H9 (cell line): ENCODE results near the gene NEAT1. TPM values are rescaled to one million over a fixed set of nuclear protein-coding genes. Genes with fewer than 3 reads are reported as not detected.

Experiments
- DNase-seq: peaks from one replicate; pipeline ENCODE4 v3.0.0-alpha.2; 2017
- H2AFZ ChIP-seq: one replicate; pipeline ENCODE4 v1.6.1; 2013; ENCODE audit warnings: mild to moderate bottlenecking, low read length, control low read depth, moderate library complexity
- H2AK5ac ChIP-seq: 2 replicates; pipeline ENCODE4 v1.6.1; 2013; ENCODE audit warnings: low read length, control low read depth, mixed read lengths; ENCODE audit not compliant: insufficient read length
- H2BK120ac ChIP-seq: one replicate; pipeline ENCODE4 v1.6.1; 2013; ENCODE audit warnings: low read depth, mild to moderate bottlenecking, low read length, control low read depth, inconsistent platforms; ENCODE audit not compliant: poor library complexity, severe bottlenecking
- H2BK12ac ChIP-seq: 2 replicates; pipeline ENCODE4 v1.6.1; 2013; ENCODE audit warnings: low read length, control low read depth, mixed read lengths, low read depth; ENCODE audit not compliant: insufficient read length
- H2BK15ac ChIP-seq: 2 replicates; pipeline ENCODE4 v1.6.1; 2013; ENCODE audit warnings: low read depth, low read length, control low read depth
- H2BK20ac ChIP-seq: one replicate; pipeline ENCODE4 v1.6.1; 2013; ENCODE audit warnings: low read depth, mild to moderate bottlenecking, low read length, control low read depth, inconsistent platforms; ENCODE audit not compliant: poor library complexity, severe bottlenecking
- H2BK5ac ChIP-seq: 2 replicates; pipeline ENCODE4 v1.6.1; 2013; ENCODE audit warnings: low read length, control low read depth, mixed read lengths; ENCODE audit not compliant: insufficient read length
- H3K14ac ChIP-seq: 2 replicates; pipeline ENCODE4 v1.6.1; 2013; ENCODE audit warnings: low read length, control low read depth; ENCODE audit not compliant: insufficient read depth
- H3K18ac ChIP-seq: 2 replicates; pipeline ENCODE4 v1.6.1; 2013; ENCODE audit warnings: low read depth, mild to moderate bottlenecking, mixed read lengths, low read length, control low read depth; ENCODE audit not compliant: insufficient read length
- H3K23ac ChIP-seq: 2 replicates; pipeline ENCODE4 v1.6.1; 2013; ENCODE audit warnings: low read length, control low read depth, mixed read lengths, low read depth; ENCODE audit not compliant: insufficient read length
- H3K23me2 ChIP-seq: 2 replicates; pipeline ENCODE4 v1.6.1; 2013; ENCODE audit warnings: low read depth, mild to moderate bottlenecking, mixed read lengths, low read length, control low read depth; ENCODE audit not compliant: insufficient read length, poor library complexity, severe bottlenecking
- H3K27ac ChIP-seq: 2 replicates; pipeline ENCODE4 v1.5.1; 2013; ENCODE audit warnings: low read length, control low read depth, mixed read lengths, low read depth; ENCODE audit not compliant: insufficient read length
- H3K27me3 ChIP-seq: 2 replicates; pipeline ENCODE4 v1.6.1; 2013; ENCODE audit warnings: low read length, control low read depth, inconsistent platforms; ENCODE audit not compliant: insufficient read depth
- H3K4ac ChIP-seq: 2 replicates; pipeline ENCODE4 v1.6.1; 2013; ENCODE audit warnings: low read depth, mild to moderate bottlenecking, control low read depth, inconsistent platforms, low read length, moderate library complexity
- H3K4me1 ChIP-seq: 2 replicates; pipeline ENCODE4 v1.6.1; 2013; ENCODE audit warnings: low read length, control low read depth, inconsistent platforms; ENCODE audit not compliant: insufficient read depth
- H3K4me2 ChIP-seq: 2 replicates; pipeline ENCODE4 v1.6.1; 2013; ENCODE audit warnings: low read length, control low read depth, mixed read lengths; ENCODE audit not compliant: insufficient read length, insufficient read depth
- H3K56ac ChIP-seq: 2 replicates; pipeline ENCODE4 v1.6.1; 2013; ENCODE audit warnings: low read depth, mild to moderate bottlenecking, mixed read lengths, low read length, control low read depth; ENCODE audit not compliant: insufficient read length
- H3K79me1 ChIP-seq: 2 replicates; pipeline ENCODE4 v1.6.1; 2013; ENCODE audit warnings: low read depth, mild to moderate bottlenecking, moderate library complexity, low read length, control low read depth, inconsistent platforms; ENCODE audit not compliant: insufficient read depth, poor library complexity, severe bottlenecking
- H3K79me2 ChIP-seq: 2 replicates; pipeline ENCODE4 v1.6.1; 2013; ENCODE audit warnings: low read length, control low read depth, inconsistent platforms; ENCODE audit not compliant: insufficient read depth
- H3K9ac ChIP-seq: 2 replicates; pipeline ENCODE4 v1.6.1; 2013; ENCODE audit warnings: low read length, control low read depth, mixed read lengths; ENCODE audit not compliant: insufficient read length; ENCODE audit errors: extremely low read depth
- H3K9me3 ChIP-seq: one replicate; pipeline ENCODE4 v1.6.1; 2013; ENCODE audit warnings: low read depth, low read length, inconsistent platforms; ENCODE audit not compliant: control insufficient read depth
- H3T11ph ChIP-seq: one replicate; pipeline ENCODE4 v1.6.1; 2013; ENCODE audit warnings: mild to moderate bottlenecking, low read length, control low read depth, inconsistent platforms
- H4K20me1 ChIP-seq: one replicate; pipeline ENCODE4 v1.6.1; 2013; ENCODE audit not compliant: control insufficient read depth, insufficient read length, insufficient read depth
- H4K5ac ChIP-seq: 2 replicates; pipeline ENCODE4 v1.6.1; 2013; ENCODE audit warnings: low read depth, mild to moderate bottlenecking, mixed read lengths, low read length, control low read depth; ENCODE audit not compliant: insufficient read length
- H4K8ac ChIP-seq: replicated peaks from 2 replicates; pipeline ENCODE4 v1.6.1; 2013; ENCODE audit warnings: low read length, control low read depth, mixed read lengths, low read depth; ENCODE audit not compliant: insufficient read length
- H4K91ac ChIP-seq: 2 replicates; pipeline ENCODE4 v1.6.1; 2013; ENCODE audit warnings: low read depth, mild to moderate bottlenecking, moderate library complexity, mixed read lengths, low read length, control low read depth; ENCODE audit not compliant: insufficient read length
- H3K27ac Mint-ChIP-seq, 3 experiments: 2 replicates in 2 of 3; 3 replicates in 1 of 3; pipeline ENCODE4 v1.8.0; 2020 to 2021; ENCODE audit warnings: mixed read lengths in 3 of 3, mild to moderate bottlenecking in 1 of 3, moderate library complexity in 1 of 3
- H3K27me3 Mint-ChIP-seq: 2 replicates; pipeline ENCODE4 v1.8.0; 2021; ENCODE audit warnings: low read depth, mild to moderate bottlenecking, moderate library complexity, mixed read lengths
- H3K36me3 Mint-ChIP-seq, 3 experiments: 2 replicates in 2 of 3; 3 replicates in 1 of 3; pipeline ENCODE4 v1.8.0; 2020 to 2021; ENCODE audit warnings: low read depth in 3 of 3, mixed read lengths in 3 of 3; ENCODE audit not compliant: insufficient read depth in 1 of 3
- H3K4me1 Mint-ChIP-seq, 2 experiments: 2 replicates each; pipeline ENCODE4 v1.8.0; 2020; ENCODE audit warnings: mixed read lengths in 2 of 2
- H3K4me3 Mint-ChIP-seq, 2 experiments: 2 replicates in 1 of 2; 3 replicates in 1 of 2; pipeline ENCODE4 v1.8.0; 2020 to 2021; ENCODE audit warnings: mild to moderate bottlenecking in 2 of 2, mixed read lengths in 2 of 2, moderate library complexity in 1 of 2
- H3K9me3 Mint-ChIP-seq, 2 experiments: 2 replicates in 1 of 2; 3 replicates in 1 of 2; pipeline ENCODE4 v1.8.0; 2020; ENCODE audit warnings: mild to moderate bottlenecking in 2 of 2, mixed read lengths in 2 of 2, moderate library complexity in 1 of 2
- WGBS: extraction: QIAGEN DNeasy Blood & Tissue Kit; methylation state at CpG from one replicate; pipeline ENCODE4 v1.1.7; 2013; ENCODE audit warnings: missing lambda C conversion rate, low lambda C conversion rate, mixed read lengths; ENCODE audit not compliant: insufficient read length; ENCODE audit errors: extremely low coverage; 5-methylcytosine and 5-hydroxymethylcytosine counted together
- total RNA-seq: library from RNA; stranded (reverse); gene quantifications from 2 replicates; pipeline ENCODE4 v1.2.1, GENCODE V29; 2021
- TF ChIP-seq, protein P1 (sequence below): fragments of 200-600 bp; sonication (generic); conservative IDR thresholded peaks from 3 replicates; pipeline ENCODE4 v1.8.0; 2021; ENCODE audit warnings: antibody characterized with exemption, mild to moderate bottlenecking

The NEAT1 gene
- total RNA-seq, 1 experiment from 2014 or later: 12.7 TPM

DNA sequence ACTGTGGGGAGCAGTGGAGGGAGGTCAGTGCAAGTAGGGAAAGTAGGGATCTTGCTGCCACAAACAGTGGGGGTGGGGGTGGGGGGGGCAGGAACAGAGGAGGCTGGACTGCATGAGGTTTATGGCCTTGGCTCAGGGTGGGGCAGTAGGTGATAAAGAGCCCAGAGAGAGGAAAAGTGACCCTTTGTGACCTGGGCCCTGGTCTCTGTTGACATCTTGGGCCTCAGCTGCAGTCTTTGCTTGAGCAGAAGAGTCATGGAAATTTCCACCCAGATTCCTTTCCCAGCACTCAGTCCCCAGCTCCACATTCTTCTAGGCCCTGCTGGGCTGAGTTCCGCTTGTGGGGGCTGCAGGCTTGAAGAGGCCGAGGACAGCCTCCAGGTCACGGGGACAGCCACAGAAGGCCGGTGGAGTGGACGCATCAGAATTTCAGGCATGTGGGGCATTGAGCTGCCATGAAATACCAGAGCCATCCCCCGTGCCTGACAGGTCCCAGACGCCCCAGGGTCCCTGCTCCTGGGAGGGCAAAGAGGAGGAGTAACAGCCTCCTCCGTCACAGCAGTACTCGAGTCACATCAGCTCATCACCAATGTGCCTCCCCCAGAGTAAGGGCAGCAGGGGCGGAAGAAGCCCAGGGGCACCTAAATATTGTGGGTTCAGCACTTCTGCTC is 66.6 kb downstream of the NEAT1 start:
- H2BK5ac ChIP-seq: peak overlapping the region; percentile 42
- H3T11ph ChIP-seq: no peak overlapping the region
- TF ChIP-seq, protein P1, sequence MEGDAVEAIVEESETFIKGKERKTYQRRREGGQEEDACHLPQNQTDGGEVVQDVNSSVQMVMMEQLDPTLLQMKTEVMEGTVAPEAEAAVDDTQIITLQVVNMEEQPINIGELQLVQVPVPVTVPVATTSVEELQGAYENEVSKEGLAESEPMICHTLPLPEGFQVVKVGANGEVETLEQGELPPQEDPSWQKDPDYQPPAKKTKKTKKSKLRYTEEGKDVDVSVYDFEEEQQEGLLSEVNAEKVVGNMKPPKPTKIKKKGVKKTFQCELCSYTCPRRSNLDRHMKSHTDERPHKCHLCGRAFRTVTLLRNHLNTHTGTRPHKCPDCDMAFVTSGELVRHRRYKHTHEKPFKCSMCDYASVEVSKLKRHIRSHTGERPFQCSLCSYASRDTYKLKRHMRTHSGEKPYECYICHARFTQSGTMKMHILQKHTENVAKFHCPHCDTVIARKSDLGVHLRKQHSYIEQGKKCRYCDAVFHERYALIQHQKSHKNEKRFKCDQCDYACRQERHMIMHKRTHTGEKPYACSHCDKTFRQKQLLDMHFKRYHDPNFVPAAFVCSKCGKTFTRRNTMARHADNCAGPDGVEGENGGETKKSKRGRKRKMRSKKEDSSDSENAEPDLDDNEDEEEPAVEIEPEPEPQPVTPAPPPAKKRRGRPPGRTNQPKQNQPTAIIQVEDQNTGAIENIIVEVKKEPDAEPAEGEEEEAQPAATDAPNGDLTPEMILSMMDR: no peak
- H4K5ac ChIP-seq: peak overlapping the region; percentile 37
- no peak overlapping the region for H2BK15ac ChIP-seq
- H3K4me1 ChIP-seq: peaks cover 36% of the 10 kb centered on the region
- H4K20me1 ChIP-seq: no peaks in the 10 kb centered on the region
- H3K4ac ChIP-seq: peak overlapping the region; percentile 7; the same call in 1 of the 2 replicates
- no peak overlapping the region for H4K8ac ChIP-seq
- peaks cover 13% of the 10 kb centered on the region for H3K23me2 ChIP-seq
- H2BK120ac ChIP-seq: no peak overlapping the region
- H3K4me1 Mint-ChIP-seq: peaks cover 84 to 91% of the 10 kb centered on the region in 2 experiments
- H4K91ac ChIP-seq: peak overlapping the region; percentile 96
- H2BK12ac ChIP-seq: peak overlapping the region; percentile 63
- H3K9ac ChIP-seq: no peak overlapping the region
- peak overlapping the region; percentile 98 for H3K14ac ChIP-seq
- no peak overlapping the region for H3K56ac ChIP-seq
- H3K27me3 Mint-ChIP-seq: peaks cover 2% of the 10 kb centered on the region; the same call in 1 of the 2 replicates
- H3K27ac Mint-ChIP-seq: peak overlapping the region; percentile 100
- no peak overlapping the region for H3K4me2 ChIP-seq
- no peaks in the 10 kb centered on the region for H3K79me2 ChIP-seq
- peak overlapping the region; percentile 95 for H3K27ac ChIP-seq
- H3K4me3 Mint-ChIP-seq: peak overlapping the region; percentile 19 to 78; a peak in 3 of 5 replicates
- DNase-seq: peak; percentile 93
- H2AFZ ChIP-seq: no peak overlapping the region
- no peaks in the 10 kb centered on the region; a peak in 1 of 5 replicates for H3K9me3 Mint-ChIP-seq
- H2BK20ac ChIP-seq: no peak overlapping the region
- H3K23ac ChIP-seq: no peak overlapping the region
- no peaks in the 10 kb centered on the region for H3K79me1 ChIP-seq
- no CpG with 5 or more reads among the region's 10 CpGs for WGBS
- no peaks in the 10 kb centered on the region for H3K9me3 ChIP-seq
- no peaks in the 10 kb centered on the region for H3K27me3 ChIP-seq
- peak overlapping the region; percentile 96 for H3K18ac ChIP-seq
- H3K36me3 Mint-ChIP-seq: no peaks in the 10 kb centered on the region; a peak in 1 of 7 replicates
- peak overlapping the region; percentile 33 for H2AK5ac ChIP-seq
